Measurements from ENCODE around the gene TIMMDC1. TPM values are rescaled to one million over a fixed set of nuclear protein-coding genes. Genes with fewer than 3 reads are reported as not detected.

Gene TIMMDC1
- total RNA-seq, 1 experiment from 2014 or later: 109 TPM

DNA sequence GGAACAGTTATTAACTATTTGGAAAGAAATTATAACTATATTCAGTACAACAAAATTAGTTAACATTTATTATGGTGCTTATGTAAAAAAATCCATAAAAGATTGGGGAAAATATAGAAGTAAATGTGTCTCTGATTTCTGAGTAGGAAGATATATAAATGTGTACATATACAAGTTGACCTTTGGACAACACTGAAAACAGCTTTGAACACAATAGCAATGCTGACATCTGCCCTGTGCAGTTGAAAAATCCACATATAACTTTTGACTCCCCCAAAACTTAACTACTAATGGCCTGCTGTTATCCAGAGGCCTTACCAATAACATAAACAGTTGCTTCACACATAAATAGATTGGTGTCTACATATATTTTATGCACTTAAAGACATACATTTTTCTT, 12.3 kb downstream of the TIMMDC1 start:
- Histone ChIP-seq H3K14ac (ENCODE audit: insufficient read depth, low read length) (no peak overlapping the region), H4K91ac (ENCODE audit: insufficient read length, low read depth, low read length) (no peak overlapping the region), H3K4me2 (ENCODE audit: insufficient read depth, insufficient read length, low read length) (no peak overlapping the region), H3K79me1 (ENCODE audit: insufficient read depth, low read depth, low read length, poor library complexity, severe bottlenecking) (no peaks in the 10 kb centered on the region), H3K9me3 (ENCODE audit: control insufficient read depth, low read depth, low read length) (no peaks in the 10 kb centered on the region), H3K4me1 (ENCODE audit: insufficient read depth, low read length) (no peaks in the 10 kb centered on the region; the same call in 1 of the 2 replicates), H3K18ac (ENCODE audit: insufficient read length, low read depth, low read length) (no peak overlapping the region), H3K27ac (ENCODE audit: insufficient read length, low read depth, low read length) (no peak overlapping the region), H3K9ac (ENCODE audit: extremely low read depth, insufficient read length, low read length) (no peak overlapping the region), H3K23ac (ENCODE audit: insufficient read length, low read depth, low read length) (no peak overlapping the region), H3K23me2 (ENCODE audit: insufficient read length, low read depth, low read length, poor library complexity, severe bottlenecking) (no peaks in the 10 kb centered on the region), H3K56ac (ENCODE audit: insufficient read length, low read depth, low read length) (no peak overlapping the region), H3K4ac (ENCODE audit: low read depth, low read length) (no peak overlapping the region), H2AFZ (ENCODE audit: low read length) (no peak overlapping the region), H2BK5ac (ENCODE audit: insufficient read length, low read length) (no peak overlapping the region), H2BK120ac (ENCODE audit: low read depth, low read length, poor library complexity, severe bottlenecking) (no peak overlapping the region), H3T11ph (ENCODE audit: low read length) (no peak overlapping the region), H4K5ac (ENCODE audit: insufficient read length, low read depth, low read length) (no peak overlapping the region), H3K79me2 (ENCODE audit: insufficient read depth, low read length) (no peaks in the 10 kb centered on the region), H2BK15ac (ENCODE audit: low read depth, low read length) (no peak overlapping the region), H2BK20ac (ENCODE audit: low read depth, low read length, poor library complexity, severe bottlenecking) (no peak overlapping the region), H2AK5ac (ENCODE audit: insufficient read length, low read length) (no peak overlapping the region), H2BK12ac (ENCODE audit: insufficient read length, low read depth, low read length) (no peak overlapping the region), H3K27me3 (ENCODE audit: insufficient read depth, low read length) (no peaks in the 10 kb centered on the region), H4K20me1 (ENCODE audit: control insufficient read depth, insufficient read depth, insufficient read length) (no peaks in the 10 kb centered on the region), H4K8ac (replicated peaks; ENCODE audit: insufficient read length, low read depth, low read length) (no peak overlapping the region)
- Mint-ChIP-seq H3K27me3 (ENCODE audit: low read depth) (no peaks in the 10 kb centered on the region), H3K4me1 (no peaks in the 10 kb centered on the region), H3K36me3 (ENCODE audit: insufficient read depth in 1 of 3, low read depth in 3 of 3) (peaks cover 14 to 70% (median 67%) of the 10 kb centered on the region in 3 experiments; a peak in 6 of 7 replicates), H3K9me3 (no peaks in the 10 kb centered on the region), H3K4me3 (no peak overlapping the region), H3K27ac (no peak overlapping the region)
- TF ChIP-seq, protein P1, sequence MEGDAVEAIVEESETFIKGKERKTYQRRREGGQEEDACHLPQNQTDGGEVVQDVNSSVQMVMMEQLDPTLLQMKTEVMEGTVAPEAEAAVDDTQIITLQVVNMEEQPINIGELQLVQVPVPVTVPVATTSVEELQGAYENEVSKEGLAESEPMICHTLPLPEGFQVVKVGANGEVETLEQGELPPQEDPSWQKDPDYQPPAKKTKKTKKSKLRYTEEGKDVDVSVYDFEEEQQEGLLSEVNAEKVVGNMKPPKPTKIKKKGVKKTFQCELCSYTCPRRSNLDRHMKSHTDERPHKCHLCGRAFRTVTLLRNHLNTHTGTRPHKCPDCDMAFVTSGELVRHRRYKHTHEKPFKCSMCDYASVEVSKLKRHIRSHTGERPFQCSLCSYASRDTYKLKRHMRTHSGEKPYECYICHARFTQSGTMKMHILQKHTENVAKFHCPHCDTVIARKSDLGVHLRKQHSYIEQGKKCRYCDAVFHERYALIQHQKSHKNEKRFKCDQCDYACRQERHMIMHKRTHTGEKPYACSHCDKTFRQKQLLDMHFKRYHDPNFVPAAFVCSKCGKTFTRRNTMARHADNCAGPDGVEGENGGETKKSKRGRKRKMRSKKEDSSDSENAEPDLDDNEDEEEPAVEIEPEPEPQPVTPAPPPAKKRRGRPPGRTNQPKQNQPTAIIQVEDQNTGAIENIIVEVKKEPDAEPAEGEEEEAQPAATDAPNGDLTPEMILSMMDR (conservative IDR thresholded peaks at IDR 0.05): no peak
- DNase-seq: no peak
